ENCODE data around the gene KLHDC4. TPM values are rescaled to one million over a fixed set of nuclear protein-coding genes. Genes with fewer than 3 reads are reported as not detected.
"Not testable (repeated sequence)": the region's sequence is repeated elsewhere in the genome, so short reads cannot be mapped to it uniquely, and the experiment has no call there.

KLHDC4 gene
- total and polyA plus RNA-seq, 8 donors: 25.5 to 119 (median 43.5) TPM

DNA sequence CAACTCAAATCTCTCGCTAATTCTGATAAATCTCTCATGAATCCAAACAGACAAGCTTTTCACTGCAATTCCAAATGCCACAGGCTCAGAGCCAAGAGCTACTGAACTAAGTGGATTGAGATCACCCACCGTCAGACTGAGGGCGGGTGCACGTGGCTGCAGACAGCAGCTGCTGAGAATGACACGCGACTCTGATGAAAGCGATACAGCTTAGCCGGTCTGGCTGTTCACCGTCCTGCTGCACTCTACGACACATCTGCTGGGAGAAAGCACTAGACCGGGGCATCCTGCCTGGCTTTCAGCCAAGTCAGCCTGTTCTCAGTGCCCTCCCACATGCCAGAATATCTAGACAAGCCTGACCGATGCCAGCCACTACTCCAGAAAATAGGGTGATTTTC, 42.6 kb downstream of the KLHDC4 start:
- WGBS, 5 donors: 45 to 69% (median 57%) methylated on average over 10 to 12 of the region's 12 CpGs
- intact Hi-C loops (cut with DNase I; ENCODE audit: low total_unique reads): no loop called here
- Histone ChIP-seq H3K27ac (no peak overlapping the region), H3K27me3 (no peaks in the 10 kb centered on the region), H3K4me1 (peaks cover 0 to 13% (median 5%) of the 10 kb centered on the region in 4 donors), H3K9me3 (no peaks in the 10 kb centered on the region), H3K36me3 (peaks cover 8 to 80% (median 62%) of the 10 kb centered on the region in 4 donors), H3K4me3 (no peak overlapping the region)
- no peak for TF ChIP-seq POLR2A (IDR thresholded peaks at IDR 0.05)
- no peak for TF ChIP-seq EP300 (IDR thresholded peaks at IDR 0.05)
- TF ChIP-seq POLR2AphosphoS5 (IDR thresholded peaks at IDR 0.05): no peak
- TF ChIP-seq, protein P1, sequence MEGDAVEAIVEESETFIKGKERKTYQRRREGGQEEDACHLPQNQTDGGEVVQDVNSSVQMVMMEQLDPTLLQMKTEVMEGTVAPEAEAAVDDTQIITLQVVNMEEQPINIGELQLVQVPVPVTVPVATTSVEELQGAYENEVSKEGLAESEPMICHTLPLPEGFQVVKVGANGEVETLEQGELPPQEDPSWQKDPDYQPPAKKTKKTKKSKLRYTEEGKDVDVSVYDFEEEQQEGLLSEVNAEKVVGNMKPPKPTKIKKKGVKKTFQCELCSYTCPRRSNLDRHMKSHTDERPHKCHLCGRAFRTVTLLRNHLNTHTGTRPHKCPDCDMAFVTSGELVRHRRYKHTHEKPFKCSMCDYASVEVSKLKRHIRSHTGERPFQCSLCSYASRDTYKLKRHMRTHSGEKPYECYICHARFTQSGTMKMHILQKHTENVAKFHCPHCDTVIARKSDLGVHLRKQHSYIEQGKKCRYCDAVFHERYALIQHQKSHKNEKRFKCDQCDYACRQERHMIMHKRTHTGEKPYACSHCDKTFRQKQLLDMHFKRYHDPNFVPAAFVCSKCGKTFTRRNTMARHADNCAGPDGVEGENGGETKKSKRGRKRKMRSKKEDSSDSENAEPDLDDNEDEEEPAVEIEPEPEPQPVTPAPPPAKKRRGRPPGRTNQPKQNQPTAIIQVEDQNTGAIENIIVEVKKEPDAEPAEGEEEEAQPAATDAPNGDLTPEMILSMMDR (IDR thresholded peaks at IDR 0.05): no peak
- DNase-seq: peak; percentile 48 to 88

DNA sequence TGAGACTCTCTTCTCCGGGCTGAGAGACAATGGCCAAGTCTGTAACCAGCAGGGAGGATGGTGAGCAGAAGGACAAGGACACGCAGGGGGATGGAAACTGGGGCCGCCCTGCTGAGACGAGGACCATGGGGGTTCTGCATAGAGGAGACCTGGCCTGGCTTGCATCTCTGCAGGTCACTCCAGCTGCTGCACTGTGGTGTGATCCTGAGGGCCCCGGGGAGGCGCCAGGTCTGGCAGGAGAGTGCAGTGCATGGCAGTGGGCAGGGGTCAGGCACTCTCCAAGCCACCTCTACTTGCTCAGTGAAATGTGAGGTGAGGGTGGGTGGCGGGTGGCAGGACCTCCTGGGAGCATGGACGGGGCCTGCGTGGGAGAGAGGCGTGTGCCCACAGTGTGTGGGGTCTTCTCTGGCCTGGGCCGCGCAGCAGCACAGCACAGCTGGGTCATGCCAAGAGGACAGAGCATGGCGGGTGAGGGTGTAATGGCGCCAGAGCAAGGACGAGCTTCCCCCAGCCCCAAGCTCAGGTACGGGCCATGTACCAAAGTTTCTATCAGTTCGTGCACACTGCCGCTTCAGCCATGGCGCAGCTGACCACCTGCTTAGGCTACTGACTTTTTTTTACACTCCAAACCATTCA, 43.1 kb downstream of the KLHDC4 start:
- intact Hi-C loops (cut with DNase I; ENCODE audit: low total_unique reads): no loop called here
- Histone ChIP-seq H3K27me3 (no peaks in the 10 kb centered on the region), H3K9me3 (no peaks in the 10 kb centered on the region), H3K36me3 (peaks cover 8 to 78% (median 61%) of the 10 kb centered on the region in 4 donors), H3K4me3 (no peak overlapping the region), H3K4me1 (peaks cover 0 to 13% (median 5%) of the 10 kb centered on the region in 4 donors), H3K27ac (no peak overlapping the region)
- TF ChIP-seq POLR2A (IDR thresholded peaks at IDR 0.05) (no peak), POLR2AphosphoS5 (IDR thresholded peaks at IDR 0.05) (no peak), EP300 (IDR thresholded peaks at IDR 0.05) (no peak)
- TF ChIP-seq, protein P1 (IDR thresholded peaks at IDR 0.05): no peak
- no peak for DNase-seq
- WGBS, 5 donors: 88 to 96% (median 93%) methylated on average over 14 to 19 of the region's 19 CpGs

DNA sequence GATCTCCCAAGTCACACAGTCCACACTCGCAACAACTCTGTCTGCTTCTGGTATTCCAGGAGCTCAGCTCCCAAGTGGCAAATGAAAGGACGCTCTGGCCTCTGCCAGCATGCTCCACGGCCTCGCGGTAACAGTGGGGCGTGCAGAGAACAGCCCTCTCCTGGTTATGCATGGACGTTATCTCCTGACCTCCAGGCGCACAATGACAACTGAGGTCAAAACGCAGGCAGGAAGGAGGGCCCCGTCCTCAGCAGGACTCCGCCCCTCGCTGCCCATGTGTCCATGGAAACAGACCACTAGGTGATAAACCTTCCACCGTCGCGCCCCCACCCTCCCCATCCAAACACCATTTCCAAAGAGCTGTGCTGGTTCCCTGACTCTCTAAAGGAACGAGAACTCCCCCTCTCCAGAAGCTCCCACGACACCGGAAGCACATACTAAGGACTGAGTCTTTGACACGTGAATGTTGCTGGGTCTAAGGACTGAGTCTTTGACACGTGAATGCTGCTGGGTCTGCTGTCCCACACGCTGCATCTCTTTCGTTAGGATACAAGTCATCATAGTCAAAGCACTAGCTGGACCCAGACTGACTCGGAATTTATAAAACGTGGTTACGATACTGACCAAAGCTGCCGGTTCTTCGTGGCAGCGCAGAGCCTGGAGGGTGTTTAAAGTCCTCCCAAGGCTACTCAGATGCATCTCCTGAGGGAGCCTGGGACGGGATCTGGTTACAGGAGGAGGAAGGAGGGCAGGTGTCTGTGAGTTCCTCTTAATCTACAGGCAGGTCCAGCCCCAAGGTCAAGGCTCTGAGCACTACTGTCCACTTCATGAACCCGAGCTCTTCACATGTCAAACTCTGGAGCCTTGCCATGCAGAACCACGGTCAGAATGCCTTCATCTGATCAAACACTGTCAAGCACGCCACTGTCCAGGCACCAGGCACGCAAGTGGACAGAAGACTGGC, 43.9 kb downstream of the KLHDC4 start:
- DNase-seq: peak in 1 of 2 donors; percentile 48
- peaks cover 0 to 13% (median 5%) of the 10 kb centered on the region in 4 donors for H3K4me1 ChIP-seq
- H3K4me3 ChIP-seq: no peak overlapping the region
- H3K27me3 ChIP-seq: no peaks in the 10 kb centered on the region
- H3K9me3 ChIP-seq: no peaks in the 10 kb centered on the region
- H3K36me3 ChIP-seq: peaks cover 5 to 78% (median 62%) of the 10 kb centered on the region in 4 donors
- intact Hi-C loops (cut with DNase I; ENCODE audit: low total_unique reads): no loop called here
- TF ChIP-seq EP300 (IDR thresholded peaks at IDR 0.05): no peak
- H3K27ac ChIP-seq: no peak overlapping the region
- 79 to 85% (median 81%) methylated on average over 32 to 33 of the region's 33 CpGs for WGBS, 5 donors

DNA sequence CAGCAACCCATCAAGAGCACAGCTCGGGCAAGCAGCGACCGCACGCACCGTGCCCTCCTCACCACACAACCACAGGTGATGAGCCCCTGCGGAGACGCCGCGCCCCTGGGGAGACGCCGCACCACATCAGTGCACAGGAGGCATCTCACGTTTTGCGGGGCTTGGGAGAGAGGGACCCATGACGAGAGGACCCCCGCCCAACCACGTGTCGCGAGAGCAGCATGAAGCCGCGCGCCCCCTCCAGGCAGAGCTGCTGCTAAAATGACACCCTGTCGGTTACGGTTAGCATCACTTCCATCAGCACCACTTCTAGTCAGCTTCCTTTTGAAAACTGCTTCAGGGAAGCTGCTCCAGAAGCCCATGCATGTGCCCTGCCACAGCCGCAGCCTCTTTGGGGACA, 45.3 kb downstream of the KLHDC4 start:
- intact Hi-C loops (cut with DNase I; ENCODE audit: low total_unique reads): no loop called here
- Histone ChIP-seq H3K36me3 (peaks cover 5 to 83% (median 70%) of the 10 kb centered on the region in 4 donors), H3K4me1 (peaks cover 0 to 13% (median 5%) of the 10 kb centered on the region in 4 donors), H3K4me3 (no peak overlapping the region), H3K9me3 (no peaks in the 10 kb centered on the region), H3K27me3 (no peaks in the 10 kb centered on the region), H3K27ac (no peak overlapping the region)
- WGBS, 5 donors: 94 to 99% (median 97%) methylated on average over 20 to 24 of the region's 24 CpGs
- no peak for DNase-seq
- no peak for TF ChIP-seq POLR2A (IDR thresholded peaks at IDR 0.05)
- no peak for TF ChIP-seq POLR2AphosphoS5 (IDR thresholded peaks at IDR 0.05)
- TF ChIP-seq, protein P1 (IDR thresholded peaks at IDR 0.05): no peak
- no peak for TF ChIP-seq EP300 (IDR thresholded peaks at IDR 0.05)

GRCh38 chr16:87718831-87719230, 47.0 kb downstream of the KLHDC4 start:
- H3K9me3 ChIP-seq; H3K27ac ChIP-seq; DNase-seq; H3K27me3 ChIP-seq; H3K4me3 ChIP-seq; intact Hi-C loops (cut with DNase I; ENCODE audit: low total_unique reads): not testable (repeated sequence)
- Histone ChIP-seq H3K36me3 (peaks cover 10 to 87% (median 76%) of the 10 kb centered on the region in 4 donors), H3K4me1 (peaks cover 0 to 11% (median 5%) of the 10 kb centered on the region in 4 donors)
- WGBS, 5 donors: 94 to 99% (median 97%) methylated on average over 6 to 28 of the region's 28 CpGs
